Measurements from ENCODE around the gene CYB5RL. TPM values are rescaled to one million over a fixed set of nuclear protein-coding genes. Genes with fewer than 3 reads are reported as not detected.
"Not testable (repeated sequence)": the region's sequence is repeated elsewhere in the genome, so short reads cannot be mapped to it uniquely, and the experiment has no call there.

Gene CYB5RL
- total RNA-seq, 2 experiments from 2014 or later = 12.7 to 13.6 TPM

GRCh38 chr1:54176621-54177327, 23.1 kb downstream of the CYB5RL start:
- no peaks in the 10 kb centered on the region for H3K9me3 Mint-ChIP-seq
- peaks cover 10% of the 10 kb centered on the region for H3K36me3 Mint-ChIP-seq (ENCODE audit: low read depth)
- no peak overlapping the region for H3K27ac Mint-ChIP-seq
- intact Hi-C loops (cut with micrococcal nuclease) = no loop called here
- no peaks in the 10 kb centered on the region for H3K27me3 Mint-ChIP-seq (ENCODE audit: low read depth)
- CTCF ChIA-PET = no interaction called here
- no peak for DNase-seq
- no peak overlapping the region for H3K4me3 Mint-ChIP-seq
- H3K4me1 Mint-ChIP-seq (ENCODE audit: low read depth) = no peaks in the 10 kb centered on the region

- H3K4me3 Mint-ChIP-seq = no peak overlapping the region
- H3K27me3 Mint-ChIP-seq (ENCODE audit: low read depth) = no peaks in the 10 kb centered on the region
- intact Hi-C loops (cut with micrococcal nuclease) = no loop called here
- H3K9me3 Mint-ChIP-seq = no peaks in the 10 kb centered on the region
- peaks cover 2% of the 10 kb centered on the region for H3K36me3 Mint-ChIP-seq (ENCODE audit: low read depth)
- peaks cover 10% of the 10 kb centered on the region for H3K4me1 Mint-ChIP-seq (ENCODE audit: low read depth)
- no peak overlapping the region for H3K27ac Mint-ChIP-seq
- CTCF ChIA-PET = interaction anchor here (4.5 kb wide), 1 partner anchor 8 kb away, joined by 24 read pairs; no protein-coding TSS in a partner anchor
- DNase-seq = no peak
These were observed 25.7 kb downstream of the CYB5RL start for GRCh38 chr1:54174106-54174505.

- CTCF ChIA-PET = interaction anchor here (4.5 kb wide), 1 partner anchor 8 kb away, joined by 24 read pairs; no protein-coding TSS in a partner anchor
- H3K27me3 Mint-ChIP-seq (ENCODE audit: low read depth) = no peaks in the 10 kb centered on the region
- DNase-seq = no peak
- H3K27ac Mint-ChIP-seq = no peak overlapping the region
- H3K4me3 Mint-ChIP-seq = no peak overlapping the region
- intact Hi-C loops (cut with micrococcal nuclease) = no loop called here
- peaks cover 2% of the 10 kb centered on the region for H3K36me3 Mint-ChIP-seq (ENCODE audit: low read depth)
- no peaks in the 10 kb centered on the region for H3K9me3 Mint-ChIP-seq
- peaks cover 10% of the 10 kb centered on the region for H3K4me1 Mint-ChIP-seq (ENCODE audit: low read depth)
These were observed 26.1 kb downstream of the CYB5RL start for GRCh38 chr1:54173681-54174080.

GRCh38 chr1:54172614-54173599, 26.9 kb downstream of the CYB5RL start:
- H3K9me3 Mint-ChIP-seq = no peaks in the 10 kb centered on the region
- no peak overlapping the region for H3K4me3 Mint-ChIP-seq
- no peak for DNase-seq
- peaks cover 10% of the 10 kb centered on the region for H3K4me1 Mint-ChIP-seq (ENCODE audit: low read depth)
- H3K36me3 Mint-ChIP-seq (ENCODE audit: low read depth) = no peaks in the 10 kb centered on the region
- H3K27me3 Mint-ChIP-seq (ENCODE audit: low read depth) = no peaks in the 10 kb centered on the region
- H3K27ac Mint-ChIP-seq = no peak overlapping the region
- intact Hi-C loops (cut with micrococcal nuclease) = no loop called here
- CTCF ChIA-PET = interaction anchor here (4.5 kb wide), 1 partner anchor 9 kb away, joined by 24 read pairs; no protein-coding TSS in a partner anchor

GRCh38 chr1:54171606-54172005, 28.2 kb downstream of the CYB5RL start:
- H3K36me3 Mint-ChIP-seq (ENCODE audit: low read depth) = no peaks in the 10 kb centered on the region
- no peaks in the 10 kb centered on the region for H3K27me3 Mint-ChIP-seq (ENCODE audit: low read depth)
- no peaks in the 10 kb centered on the region for H3K9me3 Mint-ChIP-seq
- CTCF ChIA-PET = interaction anchor here (4.5 kb wide), 1 partner anchor 10 kb away, joined by 24 read pairs; no protein-coding TSS in a partner anchor
- DNase-seq = no peak
- H3K4me1 Mint-ChIP-seq (ENCODE audit: low read depth) = peaks cover 10% of the 10 kb centered on the region
- intact Hi-C loops (cut with micrococcal nuclease) = no loop called here
- H3K4me3 Mint-ChIP-seq = no peak overlapping the region
- no peak overlapping the region for H3K27ac Mint-ChIP-seq

GRCh38 chr1:54171016-54171415, 28.8 kb downstream of the CYB5RL start:
- intact Hi-C loops (cut with micrococcal nuclease) = no loop called here
- CTCF ChIA-PET = interaction anchor here (4.5 kb wide), 1 partner anchor 11 kb away, joined by 24 read pairs; no protein-coding TSS in a partner anchor
- DNase-seq = no peak
- Mint-ChIP-seq H3K9me3 (no peaks in the 10 kb centered on the region), H3K27me3 (ENCODE audit: low read depth) (no peaks in the 10 kb centered on the region), H3K36me3 (ENCODE audit: low read depth) (no peaks in the 10 kb centered on the region), H3K27ac (no peak overlapping the region), H3K4me3 (no peak overlapping the region), H3K4me1 (ENCODE audit: low read depth) (peaks cover 10% of the 10 kb centered on the region)

GRCh38 chr1:54169068-54169467, 30.8 kb downstream of the CYB5RL start:
- Mint-ChIP-seq H3K4me1 (ENCODE audit: low read depth) (peaks cover 10% of the 10 kb centered on the region), H3K36me3 (ENCODE audit: low read depth) (no peaks in the 10 kb centered on the region), H3K4me3 (no peak overlapping the region), H3K27ac (no peak overlapping the region), H3K27me3 (ENCODE audit: low read depth) (no peaks in the 10 kb centered on the region), H3K9me3 (no peaks in the 10 kb centered on the region)
- intact Hi-C loops (cut with micrococcal nuclease) = no loop called here
- DNase-seq = no peak
- CTCF ChIA-PET = no interaction called here

GRCh38 chr1:54168206-54168965, 31.4 kb downstream of the CYB5RL start:
- H3K27ac Mint-ChIP-seq = no peak overlapping the region
- intact Hi-C loops (cut with micrococcal nuclease) = no loop called here
- H3K9me3 Mint-ChIP-seq = no peaks in the 10 kb centered on the region
- H3K27me3 Mint-ChIP-seq (ENCODE audit: low read depth) = no peaks in the 10 kb centered on the region
- no peak for DNase-seq
- no peak overlapping the region for H3K4me3 Mint-ChIP-seq
- H3K36me3 Mint-ChIP-seq (ENCODE audit: low read depth) = no peaks in the 10 kb centered on the region
- CTCF ChIA-PET = interaction anchor here (0.6 kb wide), 1 partner anchor 94 kb away, joined by 4 read pairs; no protein-coding TSS in a partner anchor
- H3K4me1 Mint-ChIP-seq (ENCODE audit: low read depth) = peaks cover 10% of the 10 kb centered on the region

GRCh38 chr1:54167422-54168139, 32.2 kb downstream of the CYB5RL start:
- Mint-ChIP-seq H3K27me3 (ENCODE audit: low read depth) (no peaks in the 10 kb centered on the region), H3K27ac (no peak overlapping the region), H3K9me3 (no peaks in the 10 kb centered on the region), H3K36me3 (ENCODE audit: low read depth) (no peaks in the 10 kb centered on the region), H3K4me1 (ENCODE audit: low read depth) (peaks cover 10% of the 10 kb centered on the region), H3K4me3 (no peak overlapping the region)
- CTCF ChIA-PET = interaction anchor here (0.6 to 1.0 kb wide), 2 partner anchors 14 to 93 kb away, joined by 3 to 4 read pairs; no protein-coding TSS in a partner anchor
- intact Hi-C loops (cut with micrococcal nuclease) = no loop called here
- DNase-seq = no peak

- H3K4me1 Mint-ChIP-seq (ENCODE audit: low read depth); DNase-seq; intact Hi-C loops (cut with micrococcal nuclease); H3K27me3 Mint-ChIP-seq (ENCODE audit: low read depth); H3K36me3 Mint-ChIP-seq (ENCODE audit: low read depth); H3K4me3 Mint-ChIP-seq; H3K9me3 Mint-ChIP-seq; H3K27ac Mint-ChIP-seq: not testable (repeated sequence)
- CTCF ChIA-PET = interaction anchor here (0.7 to 1.0 kb wide), 2 partner anchors 15 to 306 kb away, joined by 3 read pairs; no protein-coding TSS in a partner anchor
These were observed 33.5 kb downstream of the CYB5RL start for GRCh38 chr1:54166357-54166756.

- no peak for DNase-seq
- Mint-ChIP-seq H3K4me3 (no peak overlapping the region), H3K36me3 (ENCODE audit: low read depth) (no peaks in the 10 kb centered on the region), H3K4me1 (ENCODE audit: low read depth) (no peaks in the 10 kb centered on the region), H3K27ac (no peak overlapping the region), H3K9me3 (no peaks in the 10 kb centered on the region), H3K27me3 (ENCODE audit: low read depth) (no peaks in the 10 kb centered on the region)
- intact Hi-C loops (cut with micrococcal nuclease) = no loop called here
- CTCF ChIA-PET = interaction anchor here (1.0 to 1.1 kb wide), 2 partner anchors 16 to 85 kb away, joined by 3 to 4 read pairs; no protein-coding TSS in a partner anchor
These were observed 34.7 kb downstream of the CYB5RL start for GRCh38 chr1:54165146-54165545.
